Heart left ventricle (tissue), 13 donors: ENCODE results near the gene DLGAP4.

Experiments used
- CTCF ChIP-seq, 12 donors: fragments of 200-600 bp; sonication (generic) in 4 of 12; IDR thresholded peaks; one replicate each; pipeline versions ENCODE4 v1.5.0 to v1.8.0; 2018 to 2022; ENCODE audit warnings: antibody characterized with exemption in 12 of 12, mild to moderate bottlenecking in 5 of 12
- POLR2A ChIP-seq, 2 donors: fragments of 450-650 bp; IDR thresholded peaks; one replicate each; pipeline ENCODE4 v1.6.1; 2017; ENCODE audit warnings: antibody characterized with exemption in 2 of 2, mild to moderate bottlenecking in 2 of 2, moderate library complexity in 2 of 2
- donor health status: ischemic (EF 13 %, LVEDD 7.1; RV severe dilation, severe dysfunction).
- donor health status: DM: no; HTN: yes; CAD: no.
- donor health status: DM: no; HTN: no; CAD: no.
- donor health status: ischemic (EF 25% LVEDD 6.9; RV normal size, moderate dysfunction).
- donor health status: ischemic (EF 25% LVEDD 5.7; RV mildly dilated, moderate dysfunction).
- donor health status: ischemic (EF 35%, LVEDD 5.7; RV mildly dilated, moderate dysfunction).
- donor health status: nonischemic (EF 11% LVEDD 7.7; RV severe dilation, severe dysfunction).
- donor health status: DM: yes; HTN: yes; CAD: no.
- donor health status: PGD.
- donor health status: ischemic (EF 29% LVEDD 5.4; RV normal size, mild dysfunction).
- donor health status: nonischemic (EF 23%, LVEDD 6.1; RV moderate dilation, normal function).

GRCh38 chr20:36362978-36363713, 57.0 kb downstream of the DLGAP4 start:
- TF ChIP-seq CTCF (IDR thresholded peaks at IDR 0.05), result no peak
- no peak for TF ChIP-seq POLR2A (IDR thresholded peaks at IDR 0.05)
